ENCODE data around the gene EPHB6.

Gene EPHB6

GRCh38 chr7:142863891-142864685 lies 9.2 kb downstream of the EPHB6 start:
- peaks cover 5% of the 10 kb centered on the region for H3K27me3 ChIP-seq (ENCODE audit: insufficient read depth, low read length)
- TF ChIP-seq EZH2 (IDR thresholded peaks at IDR 0.05; ENCODE audit: borderline replicate concordance, low read length): no peak
- TF ChIP-seq, protein P1, sequence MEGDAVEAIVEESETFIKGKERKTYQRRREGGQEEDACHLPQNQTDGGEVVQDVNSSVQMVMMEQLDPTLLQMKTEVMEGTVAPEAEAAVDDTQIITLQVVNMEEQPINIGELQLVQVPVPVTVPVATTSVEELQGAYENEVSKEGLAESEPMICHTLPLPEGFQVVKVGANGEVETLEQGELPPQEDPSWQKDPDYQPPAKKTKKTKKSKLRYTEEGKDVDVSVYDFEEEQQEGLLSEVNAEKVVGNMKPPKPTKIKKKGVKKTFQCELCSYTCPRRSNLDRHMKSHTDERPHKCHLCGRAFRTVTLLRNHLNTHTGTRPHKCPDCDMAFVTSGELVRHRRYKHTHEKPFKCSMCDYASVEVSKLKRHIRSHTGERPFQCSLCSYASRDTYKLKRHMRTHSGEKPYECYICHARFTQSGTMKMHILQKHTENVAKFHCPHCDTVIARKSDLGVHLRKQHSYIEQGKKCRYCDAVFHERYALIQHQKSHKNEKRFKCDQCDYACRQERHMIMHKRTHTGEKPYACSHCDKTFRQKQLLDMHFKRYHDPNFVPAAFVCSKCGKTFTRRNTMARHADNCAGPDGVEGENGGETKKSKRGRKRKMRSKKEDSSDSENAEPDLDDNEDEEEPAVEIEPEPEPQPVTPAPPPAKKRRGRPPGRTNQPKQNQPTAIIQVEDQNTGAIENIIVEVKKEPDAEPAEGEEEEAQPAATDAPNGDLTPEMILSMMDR (IDR thresholded peaks at IDR 0.05; ENCODE audit: low read length): no peak
- H3K4me3 ChIP-seq (ENCODE audit: low read depth, low read length, poor library complexity, severe bottlenecking): no peak overlapping the region
- H3K9me2 ChIP-seq (ENCODE audit: low read depth, low read length): no peaks in the 10 kb centered on the region
- no peak overlapping the region for H3K4me2 ChIP-seq (ENCODE audit: low read length)
- no peaks in the 10 kb centered on the region for H4K20me1 ChIP-seq (ENCODE audit: insufficient read depth, low read length)
- no peaks in the 10 kb centered on the region for H3K9me3 ChIP-seq (ENCODE audit: low read length)
- no peak overlapping the region for H3K9ac ChIP-seq (ENCODE audit: low read length)
- H3K36me3 ChIP-seq (ENCODE audit: insufficient read depth, low read length): no peaks in the 10 kb centered on the region
- no peaks in the 10 kb centered on the region for H3F3A ChIP-seq (ENCODE audit: insufficient read depth, low read length)
- H3K4me1 ChIP-seq (ENCODE audit: insufficient read depth, low read length, severe bottlenecking): no peaks in the 10 kb centered on the region
- H3K27ac ChIP-seq (ENCODE audit: low read depth, low read length, poor library complexity, severe bottlenecking): no peak overlapping the region
- no peaks in the 10 kb centered on the region for H3K79me2 ChIP-seq (ENCODE audit: insufficient read depth, low read length)
- no peak overlapping the region for H2AFZ ChIP-seq (ENCODE audit: low read length)

- Histone ChIP-seq H3K36me3 (ENCODE audit: insufficient read depth, low read length) (no peaks in the 10 kb centered on the region), H4K20me1 (ENCODE audit: insufficient read depth, low read length) (no peaks in the 10 kb centered on the region), H3F3A (ENCODE audit: insufficient read depth, low read length) (no peaks in the 10 kb centered on the region), H3K9ac (ENCODE audit: low read length) (no peak overlapping the region), H3K27me3 (ENCODE audit: insufficient read depth, low read length) (peaks cover 5% of the 10 kb centered on the region), H3K9me3 (ENCODE audit: low read length) (no peaks in the 10 kb centered on the region), H3K9me2 (ENCODE audit: low read depth, low read length) (no peaks in the 10 kb centered on the region), H3K4me2 (ENCODE audit: low read length) (no peak overlapping the region), H3K27ac (ENCODE audit: low read depth, low read length, poor library complexity, severe bottlenecking) (no peak overlapping the region), H2AFZ (ENCODE audit: low read length) (no peak overlapping the region), H3K4me3 (ENCODE audit: low read depth, low read length, poor library complexity, severe bottlenecking) (no peak overlapping the region), H3K4me1 (ENCODE audit: insufficient read depth, low read length, severe bottlenecking) (no peaks in the 10 kb centered on the region), H3K79me2 (ENCODE audit: insufficient read depth, low read length) (no peaks in the 10 kb centered on the region)
- no peak for TF ChIP-seq EZH2 (IDR thresholded peaks at IDR 0.05; ENCODE audit: borderline replicate concordance, low read length)
- TF ChIP-seq, protein P1 (IDR thresholded peaks at IDR 0.05; ENCODE audit: low read length): no peak
These were observed 10.3 kb downstream of the EPHB6 start for GRCh38 chr7:142864980-142865747.

GRCh38 chr7:142865766-142866165 lies 10.9 kb downstream of the EPHB6 start:
- Histone ChIP-seq H3K9ac (ENCODE audit: low read length) (no peak overlapping the region), H3K27me3 (ENCODE audit: insufficient read depth, low read length) (peaks cover 5% of the 10 kb centered on the region), H3K4me2 (ENCODE audit: low read length) (no peak overlapping the region), H3K79me2 (ENCODE audit: insufficient read depth, low read length) (no peaks in the 10 kb centered on the region), H3K9me3 (ENCODE audit: low read length) (no peaks in the 10 kb centered on the region), H3F3A (ENCODE audit: insufficient read depth, low read length) (no peaks in the 10 kb centered on the region), H3K27ac (ENCODE audit: low read depth, low read length, poor library complexity, severe bottlenecking) (no peak overlapping the region), H3K4me3 (ENCODE audit: low read depth, low read length, poor library complexity, severe bottlenecking) (no peak overlapping the region), H4K20me1 (ENCODE audit: insufficient read depth, low read length) (no peaks in the 10 kb centered on the region), H3K36me3 (ENCODE audit: insufficient read depth, low read length) (no peaks in the 10 kb centered on the region), H3K9me2 (ENCODE audit: low read depth, low read length) (no peaks in the 10 kb centered on the region), H3K4me1 (ENCODE audit: insufficient read depth, low read length, severe bottlenecking) (no peaks in the 10 kb centered on the region), H2AFZ (ENCODE audit: low read length) (no peak overlapping the region)
- TF ChIP-seq, protein P1 (IDR thresholded peaks at IDR 0.05; ENCODE audit: low read length): no peak
- no peak for TF ChIP-seq EZH2 (IDR thresholded peaks at IDR 0.05; ENCODE audit: borderline replicate concordance, low read length)

Measured in OCI-LY1 (cell line).